Measurements from ENCODE around the gene KCNIP1.

KCNIP1 gene

DNA sequence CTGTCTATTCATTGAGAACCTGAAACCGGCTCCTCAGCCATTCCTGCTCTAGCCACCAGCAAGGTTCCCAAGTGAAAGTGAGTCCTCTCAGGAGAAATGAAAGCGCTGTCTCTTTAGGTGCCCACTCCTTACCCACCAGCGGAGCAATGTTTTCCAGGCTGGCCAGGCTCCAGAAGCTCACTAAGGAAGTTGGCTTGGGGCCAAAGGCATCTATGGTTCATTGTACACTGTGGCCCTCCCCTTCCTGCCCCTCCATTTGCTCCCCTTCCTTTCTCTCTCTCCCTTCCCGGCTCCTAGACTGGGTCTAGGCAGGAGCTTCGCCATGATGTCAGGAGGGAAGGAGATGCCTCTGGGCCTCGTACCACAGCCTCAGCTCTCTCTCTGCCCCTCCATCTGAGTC lies 278.6 kb downstream of the KCNIP1 start:
- no peak for DNase-seq (ENCODE audit: low read depth in 2 of 2)

DNA sequence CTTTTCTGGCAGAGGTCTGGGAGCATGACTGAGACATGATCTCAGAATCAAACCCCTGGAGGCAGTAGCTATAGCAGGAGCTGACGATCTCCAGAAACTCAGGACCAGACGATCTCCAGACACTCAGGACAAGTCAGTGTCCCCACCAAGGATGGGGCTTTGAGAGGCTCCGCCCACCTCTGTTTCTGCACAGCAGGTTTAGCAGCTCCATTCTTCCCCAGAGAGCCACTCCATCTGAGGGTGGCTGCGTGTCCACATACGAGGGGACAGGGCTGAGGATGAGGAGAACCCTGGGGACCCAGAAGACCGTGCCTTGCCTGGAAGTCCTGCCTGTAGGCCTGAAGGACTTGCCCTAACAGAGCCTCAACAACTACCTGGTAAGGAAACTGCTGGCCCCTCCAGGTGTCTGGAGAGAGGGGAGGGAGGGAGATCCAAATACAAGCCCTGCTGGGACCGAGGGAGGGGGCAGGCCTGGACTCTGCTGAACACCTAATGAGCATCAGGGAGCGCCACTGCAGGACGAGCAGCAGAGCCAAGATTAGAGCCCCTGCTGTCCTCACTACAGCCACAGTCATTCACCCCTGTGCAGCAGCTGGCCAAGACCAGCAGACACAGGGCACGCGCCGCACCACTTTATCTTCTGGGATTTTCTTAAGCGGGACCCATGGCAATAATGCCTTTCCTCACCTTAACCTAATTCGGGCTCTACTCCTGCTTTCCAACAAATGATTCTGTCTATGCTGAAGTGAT lies 279.9 kb downstream of the KCNIP1 start, which contains the start of gene GABRP:
Gene GABRP, plus strand, starts transcription at position 228 of the 750 bp plus-strand sequence. CDS start 4,891 bp downstream, outside the sequence.
- DNase-seq (ENCODE audit: low read depth in 2 of 2), result no peak

DNA sequence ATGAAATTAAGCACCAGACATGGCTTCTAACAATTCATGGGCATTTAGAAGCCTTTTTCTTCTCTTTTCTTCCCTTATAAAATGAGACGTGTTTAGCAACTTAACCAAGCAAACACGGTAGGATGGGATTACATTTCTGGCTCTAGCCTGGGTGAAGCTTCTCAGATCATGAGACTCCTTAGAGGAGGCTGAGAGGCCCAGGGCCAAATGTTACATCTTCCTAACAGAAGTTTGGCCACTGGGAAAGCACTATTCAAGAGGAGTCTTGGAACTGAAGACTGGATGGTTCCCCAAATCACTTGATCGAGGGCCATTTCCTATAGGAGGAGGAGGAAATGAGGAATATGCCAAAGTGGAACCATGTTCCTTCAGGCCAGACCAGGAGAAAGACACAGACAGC lies 281.6 kb downstream of the KCNIP1 start:
- no peak for DNase-seq (ENCODE audit: low read depth in 2 of 2)

Data from stimulated activated CD8-positive, alpha-beta memory T cell treated with anti-CD3 and anti-CD28 coated beads, Interleukin-2, amount 100 ng/mL, for 1 hour (primary cell).